DOHH2 (cell line): Measurements from ENCODE around the gene LONP2.

Source experiments
- EZH2phosphoT487 ChIP-seq: fragments of 200-600 bp; sonication (generic); IDR thresholded peaks from 2 replicates; pipeline ENCODE4 v1.6.1; 2017; ENCODE audit warnings: borderline replicate concordance, mild to moderate bottlenecking, antibody characterized with exemption, low read length, moderate library complexity, mixed read lengths
- TF ChIP-seq, protein P1 (sequence below): fragments of 200-600 bp; sonication (generic); IDR thresholded peaks from one replicate; pipeline ENCODE4 v1.5.1; 2014; ENCODE audit warnings: antibody characterized with exemption, mild to moderate bottlenecking, low read depth, low read length; ENCODE audit not compliant: poor library complexity, severe bottlenecking

DNA sequence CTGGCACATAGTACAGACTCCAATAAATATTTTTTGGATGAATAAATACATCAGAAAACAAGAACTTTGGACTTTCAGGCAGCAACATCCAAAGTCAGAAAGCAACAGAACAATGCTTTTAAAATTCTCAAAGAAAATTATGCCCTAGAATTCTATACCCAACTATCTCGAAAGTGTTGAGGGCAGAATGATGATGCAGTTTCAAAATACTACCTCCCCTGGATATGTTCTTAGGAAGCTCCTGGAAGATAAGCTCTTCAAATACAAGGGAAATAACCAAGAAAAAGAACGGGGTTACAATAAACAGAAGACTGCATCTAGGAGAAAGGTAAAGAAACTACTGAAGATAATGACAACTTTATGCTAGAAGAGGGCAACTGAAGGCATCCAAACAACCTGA, 130.2 kb downstream of the LONP2 start:
- TF ChIP-seq, protein P1, sequence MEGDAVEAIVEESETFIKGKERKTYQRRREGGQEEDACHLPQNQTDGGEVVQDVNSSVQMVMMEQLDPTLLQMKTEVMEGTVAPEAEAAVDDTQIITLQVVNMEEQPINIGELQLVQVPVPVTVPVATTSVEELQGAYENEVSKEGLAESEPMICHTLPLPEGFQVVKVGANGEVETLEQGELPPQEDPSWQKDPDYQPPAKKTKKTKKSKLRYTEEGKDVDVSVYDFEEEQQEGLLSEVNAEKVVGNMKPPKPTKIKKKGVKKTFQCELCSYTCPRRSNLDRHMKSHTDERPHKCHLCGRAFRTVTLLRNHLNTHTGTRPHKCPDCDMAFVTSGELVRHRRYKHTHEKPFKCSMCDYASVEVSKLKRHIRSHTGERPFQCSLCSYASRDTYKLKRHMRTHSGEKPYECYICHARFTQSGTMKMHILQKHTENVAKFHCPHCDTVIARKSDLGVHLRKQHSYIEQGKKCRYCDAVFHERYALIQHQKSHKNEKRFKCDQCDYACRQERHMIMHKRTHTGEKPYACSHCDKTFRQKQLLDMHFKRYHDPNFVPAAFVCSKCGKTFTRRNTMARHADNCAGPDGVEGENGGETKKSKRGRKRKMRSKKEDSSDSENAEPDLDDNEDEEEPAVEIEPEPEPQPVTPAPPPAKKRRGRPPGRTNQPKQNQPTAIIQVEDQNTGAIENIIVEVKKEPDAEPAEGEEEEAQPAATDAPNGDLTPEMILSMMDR, result no peak
- no peak for TF ChIP-seq EZH2phosphoT487
